Activated CD8-positive, alpha-beta T cell treated with anti-CD3 and anti-CD28 coated beads for 36 hours (primary cell): ENCODE results near the gene IYD. TPM values are rescaled to one million over a fixed set of nuclear protein-coding genes. Genes with fewer than 3 reads are reported as not detected.

ENCODE experiments used
- ATAC-seq: fragments of 200-7000 bp; cut with Tn5 transposase; one replicate; pipeline ENCODE4 v1.10.0; 2021; ENCODE audit warnings: mild to moderate bottlenecking, moderate library complexity
- CTCF ChIA-PET: fragments of 350-600 bp; sonication (Branson Sonifier 250); formaldehyde crosslinking; loops from one replicate; lab custom pipeline; 2021; ENCODE audit warnings: antibody characterized with exemption; lab: Charles Lee
- POLR2A ChIA-PET: fragments of 350-600 bp; sonication (Branson Sonifier 250); formaldehyde crosslinking; loops from one replicate; lab custom pipeline; 2021; ENCODE audit warnings: antibody characterized with exemption; lab: Charles Lee
- DNase-seq: peaks from one replicate; pipeline ENCODE4 v3.0.0-alpha.2; 2020
- H3K27ac Mint-ChIP-seq: one replicate; pipeline ENCODE4 v1.8.0; 2021; ENCODE audit warnings: mild to moderate bottlenecking, mixed read lengths
- H3K27me3 Mint-ChIP-seq: one replicate; pipeline ENCODE4 v1.8.0; 2021; ENCODE audit warnings: mixed read lengths
- H3K36me3 Mint-ChIP-seq: one replicate; pipeline ENCODE4 v1.8.0; 2021; ENCODE audit warnings: low read depth, mixed read lengths
- H3K4me1 Mint-ChIP-seq: one replicate; pipeline ENCODE4 v1.8.0; 2021; ENCODE audit warnings: low read depth, mixed read lengths
- H3K4me3 Mint-ChIP-seq: one replicate; pipeline ENCODE4 v1.8.0; 2021; ENCODE audit warnings: mild to moderate bottlenecking, moderate library complexity, mixed read lengths
- H3K9me3 Mint-ChIP-seq: one replicate; pipeline ENCODE4 v1.8.0; 2021; ENCODE audit warnings: mixed read lengths
- intact Hi-C: fragments of 100-400 bp; cut with micrococcal nuclease; formaldehyde crosslinking; loops from one replicate; pipeline ENCODE4 v1.10.0; 2022
- total RNA-seq, 2 experiments: library from RNA; stranded (reverse); gene quantifications; one replicate each; pipeline ENCODE4 v1.2.3, GENCODE V29; 2021
- TF ChIP-seq, protein P1 (sequence below): fragments of 200-600 bp; IDR thresholded peaks from one replicate; pipeline ENCODE4 v1.8.0; 2022; ENCODE audit warnings: antibody characterized with exemption, mild to moderate bottlenecking

The IYD gene
- total RNA-seq, 2 experiments from 2014 or later = not detected

DNA sequence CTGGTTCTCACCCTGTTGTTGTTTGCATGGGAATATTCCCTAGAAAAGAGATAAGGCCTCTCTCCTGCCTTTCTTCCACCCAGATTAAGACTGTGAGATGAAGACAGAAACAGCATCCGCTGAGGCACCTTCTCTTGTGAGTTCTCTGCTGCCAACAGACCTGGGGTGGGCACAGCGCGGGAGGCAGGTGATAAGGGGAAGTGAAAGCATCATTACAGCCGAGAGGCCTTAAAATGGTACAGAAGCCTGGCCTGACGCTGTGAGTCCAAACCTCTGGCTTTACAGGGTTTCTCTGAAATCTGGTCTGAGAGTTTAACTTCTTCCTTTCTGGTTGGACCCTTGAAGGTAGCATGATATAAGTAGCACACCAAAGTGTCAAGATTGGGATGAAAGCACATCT is 21.0 kb upstream of the IYD start:
- POLR2A ChIA-PET = no interaction called here
- no peak for ATAC-seq
- H3K36me3 Mint-ChIP-seq = no peaks in the 10 kb centered on the region
- no peak for DNase-seq
- intact Hi-C loops = loop anchor here (10.0 kb wide), 1 partner anchor 413 kb away; no protein-coding TSS in a partner anchor
- no peak overlapping the region for H3K4me3 Mint-ChIP-seq
- TF ChIP-seq, protein P1, sequence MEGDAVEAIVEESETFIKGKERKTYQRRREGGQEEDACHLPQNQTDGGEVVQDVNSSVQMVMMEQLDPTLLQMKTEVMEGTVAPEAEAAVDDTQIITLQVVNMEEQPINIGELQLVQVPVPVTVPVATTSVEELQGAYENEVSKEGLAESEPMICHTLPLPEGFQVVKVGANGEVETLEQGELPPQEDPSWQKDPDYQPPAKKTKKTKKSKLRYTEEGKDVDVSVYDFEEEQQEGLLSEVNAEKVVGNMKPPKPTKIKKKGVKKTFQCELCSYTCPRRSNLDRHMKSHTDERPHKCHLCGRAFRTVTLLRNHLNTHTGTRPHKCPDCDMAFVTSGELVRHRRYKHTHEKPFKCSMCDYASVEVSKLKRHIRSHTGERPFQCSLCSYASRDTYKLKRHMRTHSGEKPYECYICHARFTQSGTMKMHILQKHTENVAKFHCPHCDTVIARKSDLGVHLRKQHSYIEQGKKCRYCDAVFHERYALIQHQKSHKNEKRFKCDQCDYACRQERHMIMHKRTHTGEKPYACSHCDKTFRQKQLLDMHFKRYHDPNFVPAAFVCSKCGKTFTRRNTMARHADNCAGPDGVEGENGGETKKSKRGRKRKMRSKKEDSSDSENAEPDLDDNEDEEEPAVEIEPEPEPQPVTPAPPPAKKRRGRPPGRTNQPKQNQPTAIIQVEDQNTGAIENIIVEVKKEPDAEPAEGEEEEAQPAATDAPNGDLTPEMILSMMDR = no peak
- H3K27me3 Mint-ChIP-seq = peaks cover 9% of the 10 kb centered on the region
- CTCF ChIA-PET = interaction anchor here (0.9 to 1.5 kb wide), 2 partner anchors 267 to 470 kb away, joined by 3 read pairs; no protein-coding TSS in a partner anchor
- H3K27ac Mint-ChIP-seq = no peak overlapping the region
- H3K9me3 Mint-ChIP-seq = no peaks in the 10 kb centered on the region
- H3K4me1 Mint-ChIP-seq = no peaks in the 10 kb centered on the region

DNA sequence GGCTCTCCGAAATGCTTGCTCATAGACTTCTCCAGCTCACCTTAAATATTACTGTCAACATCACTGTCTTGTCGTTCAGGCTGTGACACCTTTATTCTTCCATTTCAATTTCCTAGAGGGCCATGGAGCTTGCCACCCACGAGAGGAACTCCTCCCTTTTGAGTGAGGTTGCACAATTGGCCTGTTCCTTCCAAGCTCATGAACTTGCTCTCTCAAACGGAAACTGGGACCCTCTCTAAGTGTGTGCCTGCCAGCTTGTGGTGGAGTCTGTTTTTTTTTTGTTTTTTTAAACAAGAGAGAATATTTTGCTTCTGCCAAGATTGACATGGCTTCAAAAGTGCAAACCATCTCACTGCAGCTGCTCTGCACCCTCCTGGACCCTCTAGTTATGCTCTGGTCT is 19.3 kb upstream of the IYD start:
- H3K4me1 Mint-ChIP-seq = no peaks in the 10 kb centered on the region
- ChIA-PET CTCF (no interaction called here), POLR2A (interaction anchor here (0.6 kb wide), 1 partner anchor 35 kb away, joined by 4 read pairs; no protein-coding TSS in a partner anchor)
- H3K4me3 Mint-ChIP-seq = no peak overlapping the region
- H3K9me3 Mint-ChIP-seq = no peaks in the 10 kb centered on the region
- DNase-seq (no peak), ATAC-seq (no peak)
- H3K36me3 Mint-ChIP-seq = no peaks in the 10 kb centered on the region
- intact Hi-C loops = loop anchor here (10.0 kb wide), 1 partner anchor 415 kb away; no protein-coding TSS in a partner anchor
- peaks cover 9% of the 10 kb centered on the region for H3K27me3 Mint-ChIP-seq
- H3K27ac Mint-ChIP-seq = no peak overlapping the region
- TF ChIP-seq, protein P1 = no peak

DNA sequence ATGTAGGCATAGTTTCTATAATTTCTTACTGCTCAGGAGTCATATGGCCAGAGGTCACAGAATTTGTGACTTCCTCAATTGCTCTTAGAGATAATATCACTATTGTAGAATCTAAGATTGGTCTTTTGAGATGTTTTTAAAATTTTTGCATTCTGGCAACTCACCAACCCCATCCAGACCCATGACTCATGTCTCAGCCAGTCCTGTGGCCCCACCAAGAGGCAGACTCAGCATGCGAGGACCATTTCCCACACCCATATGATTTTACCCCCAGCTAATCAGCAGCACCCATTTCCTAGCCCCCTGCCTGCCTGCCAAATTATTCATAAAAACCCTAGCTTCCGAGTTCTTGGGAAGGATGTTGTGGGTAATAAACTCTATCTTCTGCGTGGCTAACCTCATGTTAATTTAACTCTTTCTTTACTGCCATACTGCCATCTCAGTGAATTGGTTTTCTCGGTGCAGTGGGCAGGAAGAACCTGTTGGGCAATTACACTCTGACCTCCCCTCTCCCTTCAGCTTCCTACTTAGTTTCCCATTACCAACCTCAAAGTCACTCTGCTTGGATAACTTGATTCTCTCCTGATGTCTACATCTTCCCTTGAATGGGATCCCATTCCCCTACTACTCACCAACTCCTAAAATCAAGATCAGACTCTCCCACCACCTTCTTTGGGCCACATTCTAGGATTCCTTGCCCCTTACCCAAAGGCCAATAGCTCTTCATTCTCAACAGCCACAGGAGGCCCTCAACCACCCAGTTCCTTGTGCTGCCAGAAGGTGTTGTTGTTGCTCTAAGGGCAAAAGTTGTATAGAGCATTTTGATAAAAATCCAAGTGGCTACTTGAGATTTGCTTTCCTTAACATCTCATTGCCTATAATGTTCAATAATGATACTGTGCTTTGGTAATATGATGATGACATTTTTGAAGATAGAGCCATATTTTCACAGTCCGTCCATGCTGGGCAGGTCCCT is 16.2 kb upstream of the IYD start:
- Mint-ChIP-seq H3K4me1 (no peaks in the 10 kb centered on the region), H3K9me3 (no peaks in the 10 kb centered on the region), H3K27me3 (peaks cover 5% of the 10 kb centered on the region), H3K36me3 (no peaks in the 10 kb centered on the region), H3K27ac (no peak overlapping the region), H3K4me3 (no peak overlapping the region)
- intact Hi-C loops = no loop called here
- TF ChIP-seq, protein P1 = no peak
- DNase-seq = peak; percentile 7
- CTCF ChIA-PET = interaction anchor here (1.0 to 1.4 kb wide), 2 partner anchors 20 to 272 kb away, joined by 3 read pairs; no protein-coding TSS in a partner anchor
- peak; percentile 27 for ATAC-seq
- POLR2A ChIA-PET = interaction anchor here (0.9 kb wide), 1 partner anchor 63 kb away, joined by 3 read pairs; no protein-coding TSS in a partner anchor

DNA sequence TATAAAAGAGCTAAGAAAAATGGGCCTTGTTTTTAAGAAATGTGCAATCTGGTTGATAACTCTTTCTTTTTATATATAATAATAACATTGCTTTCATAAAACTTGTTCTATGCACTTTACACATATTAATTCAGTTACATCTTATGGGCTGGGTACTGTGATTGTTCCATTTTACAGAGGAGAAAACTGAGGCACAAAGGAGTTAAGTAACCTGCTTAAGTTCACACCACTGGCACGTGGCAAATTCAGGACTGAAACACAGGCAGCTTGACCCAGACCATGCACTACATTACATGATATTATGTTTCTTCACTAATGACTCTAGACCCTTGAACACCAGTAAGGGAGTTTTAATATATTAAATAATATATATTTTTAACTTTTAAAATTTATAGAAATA is 15.4 kb upstream of the IYD start:
- Mint-ChIP-seq H3K4me1 (no peaks in the 10 kb centered on the region), H3K9me3 (no peaks in the 10 kb centered on the region), H3K27me3 (peaks cover 3% of the 10 kb centered on the region), H3K4me3 (no peak overlapping the region), H3K27ac (no peak overlapping the region), H3K36me3 (no peaks in the 10 kb centered on the region)
- intact Hi-C loops = no loop called here
- DNase-seq (no peak), ATAC-seq (no peak)
- ChIA-PET CTCF (no interaction called here), POLR2A (no interaction called here)
- TF ChIP-seq, protein P1 = no peak
